ENCODE data around the gene LOXL4. TPM values are rescaled to one million over a fixed set of nuclear protein-coding genes. Genes with fewer than 3 reads are reported as not detected.

LOXL4 gene
- polyA plus RNA-seq, 1 donor from 2014 or later: 0.08 TPM

DNA sequence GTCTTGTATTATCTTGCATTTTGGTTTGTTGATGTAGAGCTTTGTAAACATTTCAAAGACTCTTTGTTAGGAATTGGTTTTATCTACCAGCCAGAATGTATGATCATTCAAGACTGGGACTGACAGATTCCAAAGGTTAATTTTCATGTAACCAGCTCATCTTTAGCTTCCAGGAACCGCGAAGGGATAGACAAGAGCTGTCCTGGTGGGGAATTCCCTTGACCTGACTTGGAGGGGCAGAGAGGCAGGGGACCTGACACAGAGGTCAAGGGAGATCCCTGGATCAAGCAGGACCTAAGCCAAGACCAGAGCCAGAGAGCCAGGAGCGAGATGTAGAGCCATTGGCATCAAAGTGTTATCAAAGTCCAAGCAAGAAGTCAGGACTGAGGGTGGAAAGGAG is 6.6 kb upstream of the LOXL4 start:
- H3K9me3 Mint-ChIP-seq: peaks cover 0 to 3% (median 0%) of the 10 kb centered on the region in 3 donors
- H3K36me3 Mint-ChIP-seq: no peaks in the 10 kb centered on the region
- peaks cover 12% of the 10 kb centered on the region for H3K27me3 Mint-ChIP-seq
- no peaks in the 10 kb centered on the region for H3K4me1 Mint-ChIP-seq
- H3K27ac Mint-ChIP-seq: no peak overlapping the region
- no peak overlapping the region for H3K4me3 Mint-ChIP-seq

DNA sequence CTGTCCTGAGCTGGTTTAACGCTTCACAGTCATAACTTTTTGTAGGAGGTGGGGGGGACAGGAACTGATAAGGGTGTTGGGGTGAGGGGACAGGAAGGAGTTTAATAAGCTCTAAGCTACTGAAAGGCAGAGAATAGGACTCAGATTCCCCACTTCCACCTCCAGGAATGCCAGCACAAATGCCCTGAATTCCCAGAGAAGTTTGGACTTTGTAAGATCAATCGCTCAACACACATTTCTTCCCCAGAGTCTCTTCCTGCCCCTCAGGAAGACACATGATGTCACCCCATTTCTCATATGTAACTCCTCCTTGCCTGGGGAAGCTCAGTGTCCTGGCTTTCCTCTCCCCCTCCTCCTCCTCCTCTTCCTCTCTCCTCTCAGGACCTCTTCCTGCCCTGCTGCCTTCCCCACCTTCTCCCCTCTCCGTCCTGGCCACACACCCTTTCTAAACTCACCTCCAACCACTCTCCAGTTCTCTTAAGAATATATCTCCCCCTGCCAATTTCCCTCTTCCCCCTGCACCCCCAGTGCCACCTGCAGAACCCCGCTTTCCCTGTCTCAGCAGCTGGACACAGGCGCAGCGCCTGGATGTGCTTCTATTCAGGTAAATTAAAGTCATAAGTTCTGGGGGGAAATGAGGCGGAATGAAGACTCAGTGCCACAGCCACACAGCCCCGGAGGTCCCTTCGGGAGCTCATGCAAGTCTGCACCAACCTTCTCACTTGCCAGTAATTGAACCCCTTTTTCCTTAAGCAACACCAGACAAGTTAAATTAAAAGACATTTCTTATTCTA is 5.3 kb upstream of the LOXL4 start:
- H3K9me3 Mint-ChIP-seq: no peaks in the 10 kb centered on the region
- peaks cover 21% of the 10 kb centered on the region for H3K27me3 Mint-ChIP-seq
- no peak overlapping the region for H3K4me3 Mint-ChIP-seq
- no peaks in the 10 kb centered on the region for H3K4me1 Mint-ChIP-seq
- H3K36me3 Mint-ChIP-seq: no peaks in the 10 kb centered on the region
- no peak overlapping the region for H3K27ac Mint-ChIP-seq

DNA sequence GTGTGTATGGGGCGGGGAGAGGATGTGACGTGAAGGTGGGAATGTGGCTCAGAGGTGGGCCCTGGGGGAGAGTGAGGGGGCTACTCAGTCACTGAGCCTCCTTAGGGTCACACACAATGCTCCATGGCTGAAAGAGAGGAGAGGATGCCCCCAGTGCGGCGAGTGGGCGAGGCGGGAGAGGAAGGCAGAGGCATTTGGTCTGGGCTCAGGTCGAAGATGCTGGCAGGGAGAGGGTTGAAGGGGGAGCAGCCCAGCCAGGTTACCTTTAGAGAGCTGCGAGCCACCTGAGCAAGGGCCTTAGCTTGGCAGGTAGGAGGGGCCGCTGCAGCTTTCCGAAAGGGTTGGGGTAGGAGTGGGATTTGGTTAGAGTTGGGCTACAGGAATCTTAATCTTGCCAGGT is 4.7 kb upstream of the LOXL4 start:
- no peaks in the 10 kb centered on the region for H3K9me3 Mint-ChIP-seq

DNA sequence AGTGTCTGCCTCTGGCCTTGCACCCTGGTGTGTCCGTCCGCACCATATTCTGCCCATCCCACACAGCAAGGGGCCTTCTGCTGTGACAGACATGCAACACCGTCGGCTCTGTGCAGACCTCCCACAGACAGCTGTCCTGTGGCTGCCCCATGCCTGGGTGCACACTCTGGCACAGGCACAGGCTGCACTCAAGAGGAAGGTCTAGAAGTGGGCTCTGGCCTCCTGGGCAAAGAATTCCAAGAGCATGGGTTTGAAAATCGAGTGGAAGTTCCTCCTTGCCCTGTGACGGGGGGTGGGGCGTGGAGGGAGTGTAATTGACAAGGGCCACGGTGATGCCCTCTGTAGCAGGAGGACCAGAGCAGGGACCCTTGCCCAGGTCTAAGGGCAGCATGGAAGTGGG is 4.3 kb upstream of the LOXL4 start:
- no peak overlapping the region for H3K27ac Mint-ChIP-seq
- H3K9me3 Mint-ChIP-seq: no peaks in the 10 kb centered on the region
- no peaks in the 10 kb centered on the region for H3K36me3 Mint-ChIP-seq
- peaks cover 27% of the 10 kb centered on the region for H3K27me3 Mint-ChIP-seq
- no peak overlapping the region for H3K4me3 Mint-ChIP-seq
- peaks cover 0 to 3% (median 0%) of the 10 kb centered on the region in 3 donors for H3K4me1 Mint-ChIP-seq

More for the DNA sequence above, 4.7 kb upstream of the LOXL4 start:
- peaks cover 0 to 2% (median 0%) of the 10 kb centered on the region in 3 donors for H3K4me1 Mint-ChIP-seq
- H3K36me3 Mint-ChIP-seq: no peaks in the 10 kb centered on the region
- H3K4me3 Mint-ChIP-seq: no peak overlapping the region
- H3K27me3 Mint-ChIP-seq: peaks cover 24% of the 10 kb centered on the region
- H3K27ac Mint-ChIP-seq: no peak overlapping the region

DNA sequence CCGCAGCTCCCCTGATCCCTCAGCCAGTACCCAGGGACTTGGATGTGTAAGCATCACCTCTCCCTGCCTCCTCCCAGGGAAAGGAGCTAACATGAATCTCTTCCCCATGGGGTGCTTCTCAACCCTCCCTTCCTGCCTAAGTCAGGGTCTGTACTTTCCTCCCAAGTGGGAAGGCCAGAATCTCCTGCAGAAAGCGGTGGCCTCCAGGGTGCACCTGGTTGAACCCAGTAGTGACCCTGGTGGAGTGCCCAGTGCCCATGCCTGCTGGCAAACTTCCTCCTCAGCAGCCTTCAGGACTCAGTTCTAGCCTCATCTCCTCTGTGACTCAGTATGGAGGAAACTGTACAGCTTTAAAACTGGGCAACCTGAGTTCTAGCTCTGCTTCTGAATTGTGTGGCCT is 2.8 kb upstream of the LOXL4 start:
- Mint-ChIP-seq H3K36me3 (no peaks in the 10 kb centered on the region), H3K27me3 (peaks cover 39% of the 10 kb centered on the region), H3K9me3 (no peaks in the 10 kb centered on the region), H3K4me1 (peaks cover 0 to 3% (median 2%) of the 10 kb centered on the region in 3 donors), H3K4me3 (no peak overlapping the region), H3K27ac (no peak overlapping the region)

DNA sequence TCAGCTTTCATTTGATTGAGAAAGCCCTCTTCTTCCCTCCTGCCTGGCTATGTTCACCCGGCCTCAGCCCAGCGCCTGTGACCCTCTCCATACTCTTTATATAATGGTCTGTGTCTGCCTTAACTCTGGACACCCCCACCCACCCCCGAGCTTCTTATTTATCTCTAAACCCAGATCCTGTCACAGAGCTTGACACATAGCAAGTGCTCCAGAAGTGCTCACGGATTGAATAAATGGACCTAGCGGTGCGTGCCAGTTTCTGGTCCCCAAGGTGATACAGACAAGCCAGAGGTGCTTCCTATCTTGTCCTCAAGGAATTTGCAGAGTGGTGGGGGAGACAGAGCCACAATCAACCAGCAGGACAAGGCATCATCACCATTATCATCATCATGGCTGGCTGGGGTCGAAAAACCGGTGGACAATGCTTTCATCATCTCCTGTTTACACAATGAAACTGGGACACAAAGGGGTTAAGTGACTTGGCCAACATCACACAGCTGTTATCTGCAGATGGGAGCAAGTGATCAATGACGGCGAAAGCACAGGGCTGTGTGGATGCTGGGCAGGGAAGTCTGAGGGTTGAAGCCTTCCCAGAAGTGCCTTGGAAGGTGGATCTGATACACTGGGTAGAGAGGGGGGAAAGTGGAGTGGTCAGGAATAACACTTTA is 2.2 kb upstream of the LOXL4 start:
- Mint-ChIP-seq H3K4me1 (peaks cover 0 to 3% (median 2%) of the 10 kb centered on the region in 3 donors), H3K9me3 (no peaks in the 10 kb centered on the region), H3K36me3 (no peaks in the 10 kb centered on the region), H3K27me3 (peaks cover 39% of the 10 kb centered on the region), H3K27ac (peak overlapping the region in 1 of 3 donors; percentile 60), H3K4me3 (peak overlapping the region in 1 of 4 donors; percentile 26)

DNA sequence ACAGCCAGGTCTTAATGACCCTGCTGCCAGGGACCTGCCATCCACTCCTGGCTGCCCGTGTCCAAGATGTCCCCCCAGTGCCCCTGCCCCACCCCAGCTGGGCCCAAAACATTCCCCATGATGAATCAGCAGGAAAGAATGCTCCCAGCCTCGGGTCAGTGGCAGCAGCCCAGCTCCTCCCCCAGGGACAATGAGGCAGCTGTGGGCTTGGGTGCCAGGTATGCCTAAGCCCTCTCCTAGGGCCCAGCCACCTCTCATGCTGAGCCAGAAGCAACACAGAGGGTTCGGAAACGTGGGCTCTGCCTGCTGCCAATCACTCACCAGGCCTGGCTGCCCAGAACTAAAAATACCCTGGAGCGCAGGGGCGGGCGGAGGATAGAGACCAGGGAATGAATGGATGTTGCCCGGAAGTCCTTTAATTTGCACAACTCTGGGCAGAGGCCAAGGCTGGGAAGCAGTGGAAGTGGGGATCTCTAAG is 1.5 kb upstream of the LOXL4 start:
- H3K27ac Mint-ChIP-seq: no peak overlapping the region
- H3K4me1 Mint-ChIP-seq: peaks cover 0 to 3% (median 2%) of the 10 kb centered on the region in 3 donors
- H3K4me3 Mint-ChIP-seq: peak overlapping the region in 2 of 4 donors; percentile 39 to 71
- H3K27me3 Mint-ChIP-seq: peaks cover 40% of the 10 kb centered on the region
- H3K36me3 Mint-ChIP-seq: no peaks in the 10 kb centered on the region
- no peaks in the 10 kb centered on the region for H3K9me3 Mint-ChIP-seq

DNA sequence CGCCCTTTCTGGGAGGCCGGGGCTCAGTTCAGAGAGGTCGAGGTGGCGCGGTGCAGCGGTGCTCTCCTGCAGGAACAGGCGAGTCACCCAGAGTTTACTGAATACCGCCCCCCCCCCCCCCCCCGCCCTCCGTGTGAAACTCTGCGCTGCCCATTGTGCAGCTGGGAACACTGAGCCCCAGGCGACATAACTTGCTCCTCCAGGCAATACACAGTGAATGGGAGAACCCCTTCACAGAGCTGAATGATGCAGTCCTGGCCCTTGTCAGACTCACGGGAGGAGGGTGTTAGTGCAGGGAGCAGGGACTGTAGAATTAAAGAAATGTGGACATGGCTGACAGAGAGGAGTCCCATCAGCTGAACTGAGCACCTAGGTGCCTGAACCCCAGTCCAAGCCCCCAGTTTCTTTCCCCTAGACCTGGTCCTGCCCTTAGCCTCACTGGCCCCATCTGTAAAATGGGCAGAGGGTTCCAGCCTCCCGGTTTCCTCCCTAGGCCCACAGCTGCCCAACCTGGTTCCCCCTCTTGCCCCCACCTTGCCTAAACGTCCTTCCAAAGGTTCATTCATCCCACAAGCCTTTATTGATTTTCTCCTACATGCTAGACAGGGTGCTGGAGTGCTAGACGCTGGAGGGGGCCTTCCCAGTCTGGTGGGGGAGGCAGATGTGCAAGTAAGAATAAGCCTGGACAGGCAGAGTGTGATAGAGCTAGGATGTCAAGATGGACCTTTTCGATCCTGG is 869 bp upstream of the LOXL4 start:
- H3K36me3 Mint-ChIP-seq: no peaks in the 10 kb centered on the region
- H3K4me1 Mint-ChIP-seq: peaks cover 0 to 3% (median 2%) of the 10 kb centered on the region in 3 donors
- peak overlapping the region; percentile 39 to 89 (median 82) for H3K4me3 Mint-ChIP-seq
- no peak overlapping the region for H3K27ac Mint-ChIP-seq
- no peaks in the 10 kb centered on the region for H3K9me3 Mint-ChIP-seq
- peaks cover 38% of the 10 kb centered on the region for H3K27me3 Mint-ChIP-seq

DNA sequence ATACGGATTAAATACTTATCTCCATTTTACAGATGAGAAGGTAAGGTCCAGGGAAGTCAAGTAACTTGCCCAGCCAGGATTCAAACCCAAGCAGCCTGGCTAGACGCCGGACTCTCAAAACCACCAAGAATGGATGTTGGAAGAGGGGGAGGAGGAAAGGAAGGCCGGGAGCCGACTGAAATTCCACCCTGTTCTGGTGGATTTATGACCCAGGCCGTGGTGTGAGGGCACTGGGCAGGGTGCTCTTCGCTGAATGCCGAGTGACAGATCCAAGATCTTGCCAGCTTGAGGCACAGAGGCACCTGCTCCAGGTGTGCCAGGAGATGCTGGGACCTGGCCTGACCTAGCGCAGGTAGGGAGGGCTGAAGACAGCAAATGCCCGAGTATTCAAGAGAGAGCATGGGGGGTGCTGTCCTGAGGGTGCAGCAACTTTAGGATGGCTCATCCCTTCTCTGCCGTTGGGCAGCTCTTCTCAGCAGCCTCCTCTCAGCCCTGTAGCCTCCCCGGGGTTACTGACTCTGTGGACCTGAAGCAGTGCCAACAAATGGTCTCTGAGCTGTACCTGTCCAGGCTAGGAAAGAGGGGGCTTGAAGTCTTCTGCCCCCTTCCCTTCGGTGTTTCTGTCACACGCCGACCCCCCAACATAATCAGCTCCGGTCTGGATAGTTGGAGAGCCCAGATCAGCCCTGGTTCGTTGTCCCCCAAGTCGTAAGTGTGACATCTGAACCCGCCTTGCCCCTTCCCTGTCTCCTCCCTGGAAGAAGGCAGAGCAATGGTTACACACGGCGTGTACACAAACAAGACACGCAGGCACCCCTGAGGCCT is 713 bp downstream of the LOXL4 start:
- peak overlapping the region; percentile 44 to 84 (median 58) for H3K4me3 Mint-ChIP-seq
- peaks cover 0 to 3% (median 2%) of the 10 kb centered on the region in 3 donors for H3K4me1 Mint-ChIP-seq
- H3K36me3 Mint-ChIP-seq: no peaks in the 10 kb centered on the region
- H3K27me3 Mint-ChIP-seq: peaks cover 38% of the 10 kb centered on the region
- peak overlapping the region in 1 of 3 donors; percentile 37 for H3K27ac Mint-ChIP-seq
- H3K9me3 Mint-ChIP-seq: no peaks in the 10 kb centered on the region

DNA sequence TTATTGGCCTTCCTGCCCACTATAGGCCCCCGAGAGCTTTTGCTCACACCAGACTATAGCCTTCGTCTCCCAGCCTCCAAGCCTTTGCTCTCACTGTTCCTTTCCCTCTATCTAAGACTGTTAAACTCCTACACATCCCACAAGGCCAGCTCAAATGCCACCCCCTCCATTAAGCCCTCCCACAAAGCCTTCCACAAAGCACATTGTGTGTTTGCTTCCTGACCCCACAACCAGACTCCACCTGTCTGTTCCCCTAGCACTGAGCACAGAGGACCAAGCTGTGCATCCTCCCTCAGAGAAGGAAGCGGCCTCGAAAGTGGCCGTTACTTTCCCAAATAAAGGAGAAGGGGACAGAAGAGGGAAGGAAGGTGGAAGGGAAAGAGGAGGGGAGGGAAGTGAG is 1.3 kb downstream of the LOXL4 start:
- Mint-ChIP-seq H3K27ac (no peak overlapping the region), H3K36me3 (no peaks in the 10 kb centered on the region), H3K27me3 (peaks cover 38% of the 10 kb centered on the region), H3K4me3 (peak overlapping the region in 2 of 4 donors; percentile 44 to 58), H3K9me3 (no peaks in the 10 kb centered on the region), H3K4me1 (peaks cover 0 to 3% (median 2%) of the 10 kb centered on the region in 3 donors)

DNA sequence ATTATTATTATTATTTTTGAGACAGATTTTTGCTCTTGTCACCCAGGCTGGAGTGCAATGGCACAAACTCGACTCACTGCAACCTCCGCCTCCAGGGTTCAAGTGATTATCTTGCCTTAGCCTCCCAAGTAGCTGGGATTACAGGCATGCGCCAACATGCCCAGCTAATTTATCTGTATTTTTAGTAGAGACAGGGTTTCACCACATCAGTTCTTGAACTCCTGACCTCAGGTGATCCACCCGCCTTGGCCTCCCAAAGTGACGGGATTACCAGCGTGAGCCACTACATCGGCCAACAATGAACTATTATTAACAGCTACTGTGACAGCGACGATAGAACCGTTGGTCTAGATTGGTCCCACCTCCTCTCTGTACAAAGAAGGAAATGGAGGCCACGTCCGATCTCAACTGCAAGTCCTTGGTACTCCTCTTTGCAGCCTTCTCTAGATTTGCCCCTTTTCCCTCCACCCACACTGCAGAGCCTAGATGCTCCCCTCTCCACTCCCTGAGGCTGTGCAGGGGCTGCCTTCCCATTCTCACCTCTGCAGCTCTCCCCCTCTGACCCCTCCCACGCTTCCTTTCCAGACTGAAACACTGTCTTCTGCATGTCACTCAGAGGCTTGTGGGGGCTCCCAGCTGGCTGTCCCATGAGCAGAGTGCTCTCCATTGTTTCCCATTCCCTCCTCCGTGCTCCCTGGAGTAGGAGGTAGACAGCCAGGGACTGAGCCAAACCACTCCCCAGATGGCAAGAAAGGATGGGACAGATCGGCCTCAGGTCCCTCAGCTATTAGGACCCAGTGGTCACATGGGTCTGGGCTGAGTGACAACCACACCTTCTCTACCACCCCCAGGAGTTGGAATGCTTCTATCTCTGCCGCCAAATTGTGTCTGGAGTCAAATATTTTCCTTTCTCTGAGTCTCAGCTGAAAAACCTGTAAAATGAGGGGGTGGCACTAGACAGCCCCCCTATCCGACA is 2.3 kb downstream of the LOXL4 start:
- Mint-ChIP-seq H3K9me3 (no peaks in the 10 kb centered on the region), H3K36me3 (no peaks in the 10 kb centered on the region), H3K27ac (no peak overlapping the region), H3K27me3 (peaks cover 34% of the 10 kb centered on the region), H3K4me1 (peaks cover 0 to 3% (median 2%) of the 10 kb centered on the region in 3 donors), H3K4me3 (peak overlapping the region in 1 of 4 donors; percentile 58)

DNA sequence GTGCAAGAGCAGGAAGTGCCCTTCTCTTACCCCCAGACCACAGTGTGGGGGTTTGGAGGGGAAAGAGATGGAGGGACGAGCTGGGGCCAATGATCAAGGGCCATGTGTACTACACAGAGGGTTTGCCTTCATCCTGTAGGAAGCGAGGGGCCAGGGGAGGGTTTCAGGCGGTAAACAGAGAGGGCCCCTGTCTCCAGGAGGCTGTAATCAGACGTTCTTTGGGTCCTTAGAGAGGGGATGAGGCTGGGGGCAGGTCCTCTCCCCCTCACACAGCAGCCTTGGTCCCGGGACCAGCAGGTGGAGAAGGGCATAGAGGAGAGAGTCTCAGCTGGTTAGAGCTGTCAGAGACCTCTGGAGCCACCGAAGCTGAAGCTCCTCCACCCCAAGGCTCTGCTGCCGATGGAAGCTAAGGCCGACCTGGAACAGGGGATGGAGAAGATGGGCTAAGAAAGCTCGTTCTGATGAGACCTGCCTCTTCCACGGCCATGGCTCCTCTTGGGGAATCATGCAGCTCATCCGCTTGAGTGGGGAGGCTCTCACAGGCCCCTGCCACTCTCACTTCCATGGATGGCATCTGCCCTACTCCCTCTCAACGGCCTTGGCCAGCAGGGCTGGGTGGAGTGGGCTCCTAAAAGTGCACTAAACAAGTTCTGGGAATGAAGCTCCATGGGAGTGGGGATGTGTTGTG is 3.5 kb downstream of the LOXL4 start:
- Mint-ChIP-seq H3K27me3 (peaks cover 29% of the 10 kb centered on the region), H3K27ac (no peak overlapping the region), H3K4me1 (peaks cover 0 to 3% (median 2%) of the 10 kb centered on the region in 3 donors), H3K9me3 (no peaks in the 10 kb centered on the region), H3K4me3 (peak overlapping the region in 1 of 4 donors; percentile 40), H3K36me3 (no peaks in the 10 kb centered on the region)

DNA sequence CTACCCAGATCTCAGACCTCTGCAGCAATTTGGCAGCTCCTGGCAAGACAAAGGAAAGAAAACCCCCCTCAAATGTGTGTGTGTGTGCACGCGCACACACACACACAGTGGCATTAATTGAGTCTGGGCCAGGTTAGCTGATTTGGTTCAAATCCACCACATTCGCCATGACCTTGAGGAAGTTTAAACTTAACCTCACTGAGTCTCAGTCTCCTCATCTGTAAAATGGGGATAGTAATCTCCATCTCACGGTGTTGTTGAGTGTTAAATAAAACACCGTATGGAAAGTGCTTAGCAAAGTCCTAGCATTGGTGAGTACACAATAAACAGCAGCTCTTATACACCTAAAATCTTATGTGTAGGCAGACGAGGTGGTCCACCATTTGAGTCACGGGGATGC is 4.9 kb downstream of the LOXL4 start:
- no peak overlapping the region for H3K4me3 Mint-ChIP-seq
- peaks cover 0 to 3% (median 3%) of the 10 kb centered on the region in 3 donors for H3K4me1 Mint-ChIP-seq
- H3K27me3 Mint-ChIP-seq: peaks cover 20% of the 10 kb centered on the region
- peak overlapping the region in 1 of 3 donors; percentile 63 for H3K27ac Mint-ChIP-seq
- H3K9me3 Mint-ChIP-seq: no peaks in the 10 kb centered on the region
- H3K36me3 Mint-ChIP-seq: no peaks in the 10 kb centered on the region

Measured in IgD-negative memory B cell (primary cell).